ENCODE data around the gene TRDN.
"Not testable (repeated sequence)": the region's sequence is repeated elsewhere in the genome, so short reads cannot be mapped to it uniquely, and the experiment has no call there.

TRDN gene

DNA sequence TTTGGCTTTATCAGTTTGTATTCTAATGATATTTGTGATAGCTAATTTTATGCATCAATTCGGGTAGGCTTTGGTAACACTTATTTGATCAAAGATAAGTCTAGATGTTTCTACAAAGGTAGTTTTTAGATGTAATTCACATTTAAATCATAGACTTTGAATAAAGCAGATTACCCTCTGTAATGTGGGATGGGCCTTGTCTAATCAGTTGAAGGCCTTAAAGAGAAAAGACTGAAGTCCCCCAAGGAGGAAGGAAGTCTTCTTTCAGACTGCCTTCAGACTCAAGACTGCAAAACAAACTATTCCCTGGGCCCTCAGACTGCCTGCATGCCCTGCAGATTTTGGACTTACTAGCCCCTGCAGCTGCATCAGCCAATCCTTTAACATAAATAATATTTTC, 178.5 kb downstream of the TRDN start:
- Histone ChIP-seq H3K36me3 (ENCODE audit: control insufficient read depth, insufficient read depth, low read length) (no peaks in the 10 kb centered on the region), H3K27me3 (replicated peaks; ENCODE audit: control insufficient read depth, insufficient read depth, low read length) (no peaks in the 10 kb centered on the region), H3K4me3 (replicated peaks; ENCODE audit: low read depth, low read length) (no peak overlapping the region)
- TF ChIP-seq, protein P1, sequence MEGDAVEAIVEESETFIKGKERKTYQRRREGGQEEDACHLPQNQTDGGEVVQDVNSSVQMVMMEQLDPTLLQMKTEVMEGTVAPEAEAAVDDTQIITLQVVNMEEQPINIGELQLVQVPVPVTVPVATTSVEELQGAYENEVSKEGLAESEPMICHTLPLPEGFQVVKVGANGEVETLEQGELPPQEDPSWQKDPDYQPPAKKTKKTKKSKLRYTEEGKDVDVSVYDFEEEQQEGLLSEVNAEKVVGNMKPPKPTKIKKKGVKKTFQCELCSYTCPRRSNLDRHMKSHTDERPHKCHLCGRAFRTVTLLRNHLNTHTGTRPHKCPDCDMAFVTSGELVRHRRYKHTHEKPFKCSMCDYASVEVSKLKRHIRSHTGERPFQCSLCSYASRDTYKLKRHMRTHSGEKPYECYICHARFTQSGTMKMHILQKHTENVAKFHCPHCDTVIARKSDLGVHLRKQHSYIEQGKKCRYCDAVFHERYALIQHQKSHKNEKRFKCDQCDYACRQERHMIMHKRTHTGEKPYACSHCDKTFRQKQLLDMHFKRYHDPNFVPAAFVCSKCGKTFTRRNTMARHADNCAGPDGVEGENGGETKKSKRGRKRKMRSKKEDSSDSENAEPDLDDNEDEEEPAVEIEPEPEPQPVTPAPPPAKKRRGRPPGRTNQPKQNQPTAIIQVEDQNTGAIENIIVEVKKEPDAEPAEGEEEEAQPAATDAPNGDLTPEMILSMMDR (IDR thresholded peaks at IDR 0.05; ENCODE audit: insufficient read depth, low read length, poor library complexity, severe bottlenecking) = no peak
- no peak for DNase-seq (ENCODE audit: extremely low read depth, insufficient read length)

DNA sequence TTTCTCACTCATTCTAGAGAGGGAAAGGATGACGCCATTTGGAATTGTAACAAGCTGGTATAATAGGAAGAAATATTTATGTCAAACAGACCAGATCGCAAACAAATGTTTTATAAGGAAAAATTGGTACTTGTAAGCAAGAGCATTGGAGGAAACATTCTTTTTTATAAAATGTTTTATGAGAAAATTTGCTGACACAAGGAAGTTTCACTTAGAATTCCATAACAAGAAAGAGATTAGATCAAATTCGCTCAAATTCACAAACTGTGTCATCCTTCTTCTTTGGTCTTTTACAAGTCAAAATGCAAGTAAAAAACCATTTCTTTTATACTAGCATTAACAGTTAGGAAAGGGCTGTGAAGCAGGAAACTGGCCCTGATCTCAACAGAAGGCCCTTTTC, 179.9 kb downstream of the TRDN start:
- no peak overlapping the region for H3K4me3 ChIP-seq (replicated peaks; ENCODE audit: low read depth, low read length)
- TF ChIP-seq, protein P1 (IDR thresholded peaks at IDR 0.05; ENCODE audit: insufficient read depth, low read length, poor library complexity, severe bottlenecking) = no peak
- no peak for DNase-seq (ENCODE audit: extremely low read depth, insufficient read length)
- H3K36me3 ChIP-seq (ENCODE audit: control insufficient read depth, insufficient read depth, low read length) = no peaks in the 10 kb centered on the region
- H3K27me3 ChIP-seq (replicated peaks; ENCODE audit: control insufficient read depth, insufficient read depth, low read length) = no peaks in the 10 kb centered on the region

DNA sequence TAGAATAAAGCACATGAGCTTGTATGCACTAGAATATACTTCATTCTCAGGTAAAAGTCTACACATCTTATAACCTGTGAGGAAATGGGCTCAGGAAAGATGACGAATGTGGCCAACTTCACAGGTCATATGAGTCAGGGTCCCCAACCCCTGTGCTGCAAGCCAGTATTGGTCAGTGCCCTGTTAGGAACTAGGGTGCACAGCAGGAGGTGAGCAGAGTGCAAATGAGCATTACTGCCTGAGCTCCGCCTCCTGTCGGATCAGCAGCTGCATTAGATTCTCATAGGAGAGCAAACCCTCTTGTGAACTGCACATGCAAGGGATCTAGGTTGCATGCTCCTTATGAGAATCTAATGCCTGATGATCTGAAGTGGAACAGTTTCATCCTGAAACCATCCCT, 182.3 kb downstream of the TRDN start:
- DNase-seq (ENCODE audit: extremely low read depth, insufficient read length) = no peak
- Histone ChIP-seq H3K4me3 (replicated peaks; ENCODE audit: low read depth, low read length) (no peak overlapping the region), H3K36me3 (ENCODE audit: control insufficient read depth, insufficient read depth, low read length) (no peaks in the 10 kb centered on the region), H3K27me3 (replicated peaks; ENCODE audit: control insufficient read depth, insufficient read depth, low read length) (no peaks in the 10 kb centered on the region)
- TF ChIP-seq, protein P1 (IDR thresholded peaks at IDR 0.05; ENCODE audit: insufficient read depth, low read length, poor library complexity, severe bottlenecking) = no peak

DNA sequence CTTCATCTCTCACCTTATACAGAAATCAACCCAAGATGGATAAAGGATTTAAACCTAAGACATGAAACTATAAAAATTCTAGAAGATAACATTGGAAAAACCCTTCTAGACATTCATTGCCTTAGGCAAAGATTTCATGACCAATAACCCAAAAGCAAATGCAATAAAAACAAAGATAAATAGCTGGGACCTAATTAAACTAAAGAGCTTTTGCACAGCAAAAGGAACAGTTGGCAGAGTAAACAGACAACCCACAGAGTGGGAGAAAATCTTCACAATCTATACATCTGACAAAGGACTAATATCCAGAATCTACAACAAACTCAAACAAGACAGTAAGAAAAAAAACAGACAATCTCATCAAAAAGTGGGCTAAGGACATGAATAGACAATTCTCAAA, 183.7 kb downstream of the TRDN start:
- H3K4me3 ChIP-seq (replicated peaks; ENCODE audit: low read depth, low read length); H3K36me3 ChIP-seq (ENCODE audit: control insufficient read depth, insufficient read depth, low read length); H3K27me3 ChIP-seq (replicated peaks; ENCODE audit: control insufficient read depth, insufficient read depth, low read length); DNase-seq (ENCODE audit: extremely low read depth, insufficient read length): not testable (repeated sequence)

DNA sequence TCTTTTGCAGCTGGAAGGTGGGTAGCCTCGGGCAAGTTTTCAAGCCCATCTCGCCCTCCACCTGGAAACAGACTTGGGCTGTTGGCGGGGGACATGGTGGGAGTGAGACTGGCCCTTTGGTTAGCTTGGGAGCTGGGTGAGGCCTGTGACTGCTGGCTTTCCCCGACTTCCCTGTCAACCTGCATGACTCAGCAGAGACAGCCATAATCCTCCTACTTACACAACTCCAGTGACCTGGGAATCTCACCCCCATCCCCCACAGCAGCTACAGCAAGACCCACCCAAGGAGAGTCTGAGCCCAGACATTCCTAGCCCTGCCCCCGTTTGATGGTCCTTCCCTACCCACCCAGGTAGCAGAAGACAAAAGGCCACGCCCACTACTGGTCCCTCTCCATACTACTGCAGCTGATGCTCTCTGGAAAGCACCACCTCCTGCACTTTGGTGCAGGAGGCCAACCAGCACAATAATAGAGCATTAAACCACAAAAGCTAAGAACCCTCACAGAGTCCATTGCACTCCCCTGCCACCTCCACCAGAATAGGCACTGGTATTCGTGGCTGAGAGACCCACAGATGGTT, 188.4 kb downstream of the TRDN start:
- Histone ChIP-seq H3K4me3 (replicated peaks; ENCODE audit: low read depth, low read length) (no peak overlapping the region), H3K36me3 (ENCODE audit: control insufficient read depth, insufficient read depth, low read length) (no peaks in the 10 kb centered on the region), H3K27me3 (replicated peaks; ENCODE audit: control insufficient read depth, insufficient read depth, low read length) (no peaks in the 10 kb centered on the region)
- TF ChIP-seq, protein P1 (IDR thresholded peaks at IDR 0.05; ENCODE audit: insufficient read depth, low read length, poor library complexity, severe bottlenecking) = no peak
- no peak for DNase-seq (ENCODE audit: extremely low read depth, insufficient read length)

DNA sequence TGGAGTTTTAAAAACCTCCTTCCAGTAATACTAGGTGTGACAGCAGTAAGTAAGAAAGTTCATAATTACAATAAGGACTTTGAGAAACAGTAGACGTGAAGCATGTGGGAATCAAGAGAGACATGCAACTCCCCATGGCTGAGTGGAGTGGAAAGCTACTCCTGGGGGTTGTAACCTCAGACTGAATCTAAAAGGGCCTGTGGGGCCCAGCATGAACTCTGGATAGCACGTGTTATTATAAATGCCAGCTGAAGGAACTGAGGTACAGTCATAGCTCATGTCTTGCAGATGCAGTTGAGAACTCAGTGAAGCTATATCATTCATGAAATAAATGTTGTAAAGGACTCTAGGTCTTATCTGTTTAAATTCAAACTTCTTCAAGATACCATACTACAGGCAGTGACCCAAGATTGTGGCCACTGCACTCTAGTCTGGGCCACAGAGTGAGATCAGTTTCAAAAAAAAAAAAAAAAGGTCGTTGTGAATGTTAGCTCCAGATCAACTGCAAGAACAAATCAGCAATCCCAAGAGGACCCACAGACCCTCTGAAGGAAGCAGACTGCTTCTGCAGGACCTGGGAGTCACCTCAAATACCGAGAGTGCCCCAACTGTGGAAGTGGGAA, 189.3 kb downstream of the TRDN start:
- no peak for DNase-seq (ENCODE audit: extremely low read depth, insufficient read length)
- H3K36me3 ChIP-seq (ENCODE audit: control insufficient read depth, insufficient read depth, low read length) = no peaks in the 10 kb centered on the region
- TF ChIP-seq, protein P1 (IDR thresholded peaks at IDR 0.05; ENCODE audit: insufficient read depth, low read length, poor library complexity, severe bottlenecking) = no peak

More for the DNA sequence above, 189.3 kb downstream of the TRDN start:
- no peaks in the 10 kb centered on the region for H3K27me3 ChIP-seq (replicated peaks; ENCODE audit: control insufficient read depth, insufficient read depth, low read length)
- H3K4me3 ChIP-seq (replicated peaks; ENCODE audit: low read depth, low read length) = no peak overlapping the region
